GM19193 (cell line): ENCODE measurements around the gene ZNF805.

Experiments used
- POLR2A ChIP-seq: IDR thresholded peaks from 4 replicates; pipeline ENCODE4 v1.6.1; 2011; ENCODE audit not compliant: insufficient read depth, insufficient read length; ENCODE audit errors: extremely low read depth

Gene ZNF805

DNA sequence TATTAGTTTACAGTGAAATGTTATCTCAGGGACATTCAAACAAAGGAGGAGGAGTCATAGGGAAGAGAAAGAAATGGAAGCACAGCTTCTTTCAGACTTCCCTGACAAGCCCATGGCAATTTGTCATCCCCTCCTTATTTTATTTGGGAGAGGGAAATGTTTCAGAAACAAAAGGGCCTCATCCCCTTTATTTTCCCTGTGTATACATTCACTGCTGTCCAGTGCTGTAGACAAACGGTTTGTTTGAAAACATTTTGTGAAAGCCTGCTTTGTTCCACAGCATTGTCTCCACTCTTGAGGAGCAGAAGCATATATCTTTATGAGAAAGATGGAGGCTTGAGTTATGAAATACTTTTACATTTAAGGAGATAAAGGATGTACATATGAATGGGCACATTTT is 52.1 kb downstream of the ZNF805 start:
- TF ChIP-seq POLR2A = no peak

DNA sequence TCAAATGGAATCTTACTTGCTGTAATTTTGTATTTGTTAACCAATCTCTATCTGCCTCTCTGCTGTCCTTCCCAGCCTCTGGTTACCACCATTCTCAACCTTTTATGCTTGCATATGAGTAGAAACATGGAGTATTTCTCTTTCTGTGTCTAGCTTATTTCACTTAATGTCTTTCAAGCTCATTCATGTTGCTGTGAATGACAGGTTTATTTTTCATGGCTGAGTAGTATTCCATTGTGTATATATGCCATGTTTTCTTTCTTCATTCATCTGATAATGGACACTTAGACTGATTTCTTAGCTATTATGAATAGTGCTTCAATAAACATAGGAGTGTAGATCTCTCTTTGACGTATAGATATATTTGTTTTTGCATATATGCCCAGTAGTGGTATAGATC is 53.3 kb downstream of the ZNF805 start:
- TF ChIP-seq POLR2A = no peak

DNA sequence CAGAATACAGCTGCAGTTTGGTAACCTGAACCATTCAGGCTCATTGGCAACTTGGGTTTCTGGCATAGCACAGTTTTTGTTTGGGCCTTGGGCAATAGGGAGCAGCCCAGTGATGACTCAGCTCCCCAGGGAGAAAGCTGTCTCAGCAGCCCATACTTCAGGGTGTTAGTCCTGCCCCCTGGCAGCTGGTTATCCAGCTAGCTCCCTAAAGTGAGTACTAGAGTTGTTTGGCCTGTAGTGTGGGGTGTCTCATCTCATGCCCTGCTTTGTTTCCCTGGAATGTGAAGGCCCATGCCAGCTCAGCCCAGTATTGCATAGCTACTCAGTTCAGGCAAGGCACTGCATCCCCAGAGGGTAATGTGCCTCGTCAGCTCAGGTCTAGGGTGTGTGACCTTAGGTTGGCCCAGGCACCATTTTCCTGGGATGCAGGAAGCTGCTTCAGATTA is 61.6 kb downstream of the ZNF805 start:
- TF ChIP-seq POLR2A = peak; percentile 3

DNA sequence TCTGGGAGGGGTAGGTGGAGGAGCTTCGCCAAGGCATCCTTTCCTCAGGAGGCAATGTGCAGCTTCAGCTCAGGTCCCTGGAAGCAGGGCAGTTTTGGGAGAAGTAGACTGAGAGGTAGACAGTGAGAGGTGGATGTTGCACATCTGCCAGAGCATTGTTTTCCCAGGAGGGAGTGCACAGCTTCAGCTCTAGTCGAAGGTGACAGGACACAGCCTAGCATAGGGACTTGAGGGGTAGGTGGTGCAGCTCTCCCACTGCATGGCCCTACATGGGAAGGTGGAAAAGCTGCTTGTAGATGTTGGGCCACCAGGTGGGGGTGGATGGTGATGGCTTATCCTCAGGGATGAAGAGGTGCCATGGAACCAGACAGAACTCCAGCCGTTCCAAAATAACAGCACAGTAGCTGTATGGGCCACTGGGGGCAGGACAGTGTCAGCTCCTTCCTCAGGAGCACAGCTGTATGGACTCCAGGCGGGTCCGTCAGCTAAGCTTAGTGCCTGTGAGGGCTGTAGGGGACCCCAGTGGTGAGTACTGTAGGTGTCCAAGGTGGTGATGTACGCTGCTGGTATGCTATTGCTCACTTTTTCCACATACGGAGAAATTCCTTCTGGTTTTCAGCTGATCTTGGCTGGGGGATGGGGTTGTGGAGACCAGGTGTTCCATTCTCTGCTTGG is 62.4 kb downstream of the ZNF805 start:
- TF ChIP-seq POLR2A = no peak
